NK-92 treated with Interleukin-12 subunit alpha and Interleukin-12 subunit beta, amount 100 ng/mL, for 24 hours (cell line): ENCODE measurements around the gene SUMO3.
A peak's percentile ranks its signal among the peaks of the same experiment; 100 is the strongest.

Experiments
- DNase-seq: peaks from one replicate; lab custom pipeline; 2025; lab: John Stamatoyannopoulos, UW

Gene SUMO3

GRCh38 chr21:44817914-44818639 is at the start of gene SUMO3:
SUMO3 (minus strand) TSS chr21:44818062; CDS start chr21:44817968, 94 bp downstream.
- DNase-seq, result peak; percentile 65

- no peak for DNase-seq
Measured at GRCh38 chr21:44867464-44867863, 49.6 kb upstream of the SUMO3 start.

DNA sequence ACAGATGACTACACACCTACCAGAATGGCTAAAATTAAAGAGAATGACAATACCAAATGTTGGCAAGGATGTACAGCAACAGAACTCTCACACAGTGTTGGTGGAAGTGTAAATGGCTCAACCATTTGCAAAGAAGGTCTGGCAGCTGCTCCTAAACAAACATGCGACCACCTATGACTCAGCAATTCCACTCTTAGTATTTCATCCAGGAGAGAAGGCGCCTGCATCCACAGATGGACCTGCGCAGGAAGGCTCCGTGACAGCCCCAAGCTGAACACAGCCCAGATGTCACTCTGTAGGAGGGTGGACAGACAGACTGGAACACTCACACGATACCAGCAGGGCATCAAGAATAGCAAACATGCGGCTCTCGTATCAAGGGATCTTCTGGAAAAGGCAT is 48.9 kb upstream of the SUMO3 start:
- no peak for DNase-seq

- no peak for DNase-seq
Measured at GRCh38 chr21:44865561-44866280, 47.9 kb upstream of the SUMO3 start.

DNA sequence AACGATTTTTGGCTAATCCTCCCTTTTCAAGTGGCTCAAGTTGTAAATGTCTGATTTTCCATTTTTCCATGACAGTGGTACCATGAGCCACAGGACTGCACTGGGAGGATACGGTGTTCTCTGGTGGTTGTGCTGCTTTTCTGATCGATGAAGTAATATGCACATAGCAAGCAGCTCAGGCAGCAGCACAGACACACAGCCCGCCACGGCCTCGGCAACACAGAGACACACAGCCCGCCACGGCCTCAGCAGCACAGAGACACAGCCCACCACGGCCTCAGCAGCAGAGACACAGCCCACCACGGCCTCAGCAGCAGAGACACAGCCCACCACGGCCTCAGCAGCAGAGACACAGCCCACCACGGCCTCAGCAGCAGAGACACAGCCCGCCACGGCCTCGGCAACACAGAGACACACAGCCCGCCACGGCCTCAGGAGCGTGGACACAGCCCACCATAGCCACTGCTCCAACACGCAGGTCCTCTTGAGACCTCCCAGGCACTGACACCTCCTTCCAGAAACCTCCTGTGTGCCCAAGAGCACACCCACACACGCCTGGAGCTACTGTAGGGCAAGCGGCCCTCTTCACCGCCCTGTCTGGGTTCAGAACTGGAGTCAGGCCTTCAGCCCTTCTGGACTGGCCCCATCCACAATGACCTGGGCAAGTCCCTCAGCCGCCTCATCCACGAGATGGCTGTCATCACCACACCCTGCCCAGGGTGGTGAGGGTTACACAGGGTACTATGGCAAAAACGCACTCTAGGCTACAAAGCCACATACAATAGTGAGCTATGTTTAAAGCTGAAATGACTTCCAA is 45.2 kb upstream of the SUMO3 start:
- DNase-seq, result no peak

DNA sequence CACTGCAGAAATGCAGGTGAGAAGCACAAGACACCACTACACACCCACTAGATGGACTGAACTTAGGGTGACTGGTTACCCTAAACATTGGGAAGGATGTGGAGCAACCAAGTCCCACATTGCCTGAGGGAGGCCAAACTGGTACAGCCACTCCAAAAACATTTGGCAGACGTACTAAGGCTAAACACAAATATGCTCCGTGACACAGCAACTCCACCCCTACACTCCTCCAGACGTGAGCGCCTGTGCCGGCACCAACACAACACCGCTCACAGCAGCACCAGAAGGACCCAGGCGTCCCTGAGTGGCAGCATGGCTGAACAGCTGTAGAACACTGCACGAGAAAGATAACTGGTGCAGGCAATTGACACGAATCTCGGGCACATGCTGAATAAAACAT is 40.9 kb upstream of the SUMO3 start:
- DNase-seq, result no peak

DNA sequence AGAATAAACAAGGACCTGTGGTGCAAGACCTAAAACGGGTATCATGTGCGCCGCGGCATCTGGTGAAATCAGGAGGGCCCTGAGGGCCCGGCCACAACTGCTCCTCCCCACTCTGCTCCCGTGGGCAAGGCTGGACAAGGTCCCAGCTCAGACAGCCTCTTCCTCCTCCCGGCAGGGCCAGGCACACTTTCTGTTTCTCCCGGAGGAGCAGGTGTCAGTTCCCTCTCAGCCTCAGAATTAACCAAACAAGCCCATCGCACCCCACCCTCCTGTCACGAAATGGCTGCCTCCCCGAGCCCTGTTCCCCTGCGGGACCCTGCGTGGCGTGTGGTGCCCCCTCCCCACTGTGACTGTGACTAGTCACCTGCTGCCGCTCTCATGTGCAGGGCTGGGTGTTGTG is 40.4 kb upstream of the SUMO3 start:
- DNase-seq, result no peak

DNA sequence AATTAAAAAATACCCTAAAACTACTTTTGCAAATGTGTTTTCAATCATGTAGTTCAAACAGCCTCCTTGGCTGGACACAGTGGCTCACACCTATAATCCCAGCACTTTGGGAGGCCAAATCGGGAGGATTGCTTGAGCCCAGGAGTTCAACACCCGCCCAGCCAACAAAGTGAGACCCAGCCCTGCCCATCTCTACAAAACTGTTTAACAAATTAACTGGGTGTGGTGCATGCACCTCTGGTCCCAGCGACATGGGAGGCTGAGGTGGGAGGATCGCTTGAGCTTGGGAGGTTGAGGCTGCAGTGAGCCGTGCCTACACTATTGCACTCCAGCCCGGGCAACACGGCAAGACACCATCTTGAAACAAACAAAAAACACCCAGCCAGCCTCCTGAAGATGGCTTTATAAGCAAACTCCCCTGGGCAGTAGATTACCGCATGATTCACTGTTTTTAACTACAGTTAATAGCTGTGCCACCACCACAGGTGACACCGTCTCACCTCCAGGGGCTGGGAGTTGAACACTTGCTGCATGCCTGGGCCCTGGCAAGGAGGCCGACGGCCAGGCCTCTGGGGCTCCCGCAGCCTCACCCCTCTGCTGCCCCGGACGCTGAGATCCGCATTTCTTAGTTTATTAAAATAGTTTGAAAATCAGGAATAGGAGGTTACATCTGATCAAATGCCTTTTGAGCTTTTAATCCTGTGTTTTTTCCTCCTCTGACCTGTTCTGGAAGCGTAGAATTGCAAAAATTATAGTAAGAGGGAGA is 39.4 kb upstream of the SUMO3 start:
- no peak for DNase-seq

DNA sequence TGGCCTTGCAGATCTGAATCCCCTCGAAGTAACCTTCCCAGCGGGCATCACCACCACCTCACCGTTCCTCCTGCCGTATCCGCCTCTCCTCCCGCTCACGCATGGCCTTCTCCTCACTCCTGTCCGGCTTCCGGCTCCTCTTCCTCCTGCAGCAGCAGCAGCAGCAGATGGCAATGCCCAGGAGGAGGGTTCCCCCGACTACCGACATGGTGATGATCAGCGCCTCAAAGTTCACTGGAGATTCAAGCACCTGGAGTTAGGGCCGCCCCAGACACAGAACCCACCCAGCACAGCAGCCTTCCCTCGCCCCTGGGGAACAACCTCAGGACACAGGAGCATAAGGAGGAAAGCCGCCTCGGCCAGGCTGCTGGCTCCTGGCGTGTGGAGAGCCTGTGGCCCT is 38.3 kb upstream of the SUMO3 start:
- no peak for DNase-seq

DNA sequence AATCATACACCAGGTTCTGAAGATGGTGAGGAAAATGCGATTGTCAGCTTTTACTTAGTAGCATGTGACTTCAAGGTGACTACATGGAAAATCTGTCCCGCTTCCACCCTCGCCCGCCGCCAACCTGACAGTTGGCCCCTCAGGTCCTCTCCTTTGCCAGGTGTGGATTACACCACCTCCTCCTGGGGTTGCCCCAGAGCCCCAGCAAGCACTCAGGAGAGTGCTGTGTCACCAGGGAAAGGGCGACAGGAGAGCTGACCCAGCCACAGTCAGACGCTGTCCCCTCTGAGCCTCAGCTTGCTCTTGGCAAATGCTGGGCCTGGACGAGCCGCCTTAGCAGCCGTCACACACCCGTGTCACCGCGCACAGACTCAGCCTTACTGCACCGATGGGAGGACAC is 37.7 kb upstream of the SUMO3 start:
- no peak for DNase-seq

- no peak for DNase-seq
Measured at GRCh38 chr21:44854664-44855446, 37.0 kb upstream of the SUMO3 start.

GRCh38 chr21:44854391-44854663 is 36.5 kb upstream of the SUMO3 start:
- DNase-seq, result no peak

GRCh38 chr21:44853601-44854390 is 35.9 kb upstream of the SUMO3 start:
- DNase-seq, result no peak

DNA sequence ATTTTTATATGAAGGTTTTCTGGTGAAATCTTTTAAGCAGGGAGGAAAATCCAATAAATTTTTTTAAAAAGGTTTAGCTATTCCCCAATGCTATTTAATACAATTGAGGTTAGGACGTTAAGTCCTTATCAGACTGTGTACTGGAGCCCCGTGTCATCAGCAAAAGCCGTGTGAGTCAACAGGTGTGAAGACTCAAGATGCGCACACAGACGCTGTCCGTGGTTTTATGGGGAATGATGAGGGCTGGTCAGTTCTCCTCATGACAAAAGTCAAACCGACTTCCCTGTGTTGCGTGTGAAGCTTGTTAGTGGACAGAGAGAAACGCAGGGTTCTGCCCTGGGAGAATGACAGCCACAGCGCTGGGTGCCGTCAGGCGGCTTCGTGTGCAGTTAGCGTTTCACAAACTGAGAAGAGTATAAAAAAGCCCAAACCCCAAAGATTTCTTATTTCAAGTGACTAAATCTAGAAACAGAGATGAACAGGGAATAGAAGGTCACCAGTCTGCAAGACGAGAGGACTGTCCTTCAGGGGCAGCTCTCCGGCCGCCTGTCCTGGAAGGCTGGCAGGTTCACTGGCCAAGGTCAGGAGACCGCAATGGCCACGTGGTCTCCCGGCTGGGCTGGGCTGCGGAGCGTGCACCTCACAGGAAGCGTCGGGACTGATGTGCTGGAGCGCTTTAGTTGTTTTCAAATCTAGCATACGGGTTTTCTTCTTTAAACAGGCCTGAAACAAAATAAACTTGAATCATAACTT is 33.2 kb upstream of the SUMO3 start:
- no peak for DNase-seq

DNA sequence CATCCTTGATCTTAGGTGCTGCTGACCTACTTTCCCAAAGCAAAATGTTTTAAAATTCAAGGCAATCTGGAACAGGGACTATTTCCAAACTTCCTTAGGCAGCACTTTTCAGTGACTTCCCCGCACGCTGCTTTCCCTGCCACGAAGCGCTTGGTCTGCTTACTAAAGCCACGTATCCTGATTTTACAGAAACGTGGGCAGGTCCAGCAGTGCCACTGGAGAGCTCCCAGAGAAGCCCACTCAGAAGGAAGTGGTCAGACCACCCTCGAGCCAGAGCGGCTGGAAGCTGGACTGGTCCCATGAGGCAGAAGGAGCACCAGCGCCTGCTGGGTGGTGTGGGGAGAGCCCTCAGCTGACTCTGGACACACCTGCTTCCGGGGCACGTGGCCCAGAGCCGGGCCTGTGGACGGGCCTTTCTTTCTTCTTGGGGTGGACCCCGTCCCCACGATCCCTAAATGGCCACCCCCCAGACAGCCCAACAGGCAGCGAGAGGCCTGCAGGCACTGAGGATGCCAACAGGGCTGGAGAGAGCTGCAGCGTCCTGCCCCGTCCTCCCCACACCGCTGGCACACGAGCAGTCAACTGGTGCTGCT is 32.4 kb upstream of the SUMO3 start:
- DNase-seq, result no peak

DNA sequence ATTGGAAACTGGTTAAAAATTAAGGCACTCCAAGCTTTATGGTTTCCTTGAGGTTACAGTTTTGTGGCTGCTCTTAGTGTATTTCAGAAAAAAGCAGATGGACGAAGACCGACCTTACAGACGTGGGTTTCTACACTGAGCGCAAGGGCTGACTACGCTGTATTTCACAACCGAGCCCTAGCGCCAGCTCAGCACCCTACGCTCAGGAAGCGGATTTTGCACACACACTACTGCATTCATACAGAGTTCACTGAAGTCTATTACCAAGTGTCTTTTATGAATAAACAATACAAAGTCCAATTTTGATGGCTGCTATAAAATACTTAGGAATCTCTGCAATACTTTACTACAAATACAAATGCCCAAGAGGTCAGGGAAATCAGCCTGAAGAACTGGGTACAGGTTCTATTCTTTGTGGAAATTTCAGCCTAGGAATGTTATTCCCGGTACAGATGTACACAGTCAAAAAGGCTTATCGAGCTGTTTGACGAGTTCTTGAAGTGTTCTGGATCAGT is 31.8 kb upstream of the SUMO3 start:
- no peak for DNase-seq

GRCh38 chr21:44848821-44849521 is 31.1 kb upstream of the SUMO3 start:
- no peak for DNase-seq

- DNase-seq, result no peak
Measured at GRCh38 chr21:44847261-44848056, 29.6 kb upstream of the SUMO3 start.
